Measurements from ENCODE around the gene HSF2BP. TPM values are rescaled to one million over a fixed set of nuclear protein-coding genes. Genes with fewer than 3 reads are reported as not detected.
"Not testable (repeated sequence)": the region's sequence is repeated elsewhere in the genome, so short reads cannot be mapped to it uniquely, and the experiment has no call there.

Gene HSF2BP
- total RNA-seq, 2 experiments from 2014 or later = 1.5 TPM

- CTCF ChIA-PET = no interaction called here
- Mint-ChIP-seq H3K9me3 (no peaks in the 10 kb centered on the region), H3K4me3 (no peak overlapping the region), H3K36me3 (ENCODE audit: low read depth) (peaks cover 51% of the 10 kb centered on the region), H3K4me1 (ENCODE audit: low read depth) (no peaks in the 10 kb centered on the region), H3K27ac (no peak overlapping the region), H3K27me3 (no peaks in the 10 kb centered on the region)
- no peak for ATAC-seq
- DNase-seq = no peak
- intact Hi-C loops (cut with micrococcal nuclease) = no loop called here
- TF ChIP-seq, protein P1, sequence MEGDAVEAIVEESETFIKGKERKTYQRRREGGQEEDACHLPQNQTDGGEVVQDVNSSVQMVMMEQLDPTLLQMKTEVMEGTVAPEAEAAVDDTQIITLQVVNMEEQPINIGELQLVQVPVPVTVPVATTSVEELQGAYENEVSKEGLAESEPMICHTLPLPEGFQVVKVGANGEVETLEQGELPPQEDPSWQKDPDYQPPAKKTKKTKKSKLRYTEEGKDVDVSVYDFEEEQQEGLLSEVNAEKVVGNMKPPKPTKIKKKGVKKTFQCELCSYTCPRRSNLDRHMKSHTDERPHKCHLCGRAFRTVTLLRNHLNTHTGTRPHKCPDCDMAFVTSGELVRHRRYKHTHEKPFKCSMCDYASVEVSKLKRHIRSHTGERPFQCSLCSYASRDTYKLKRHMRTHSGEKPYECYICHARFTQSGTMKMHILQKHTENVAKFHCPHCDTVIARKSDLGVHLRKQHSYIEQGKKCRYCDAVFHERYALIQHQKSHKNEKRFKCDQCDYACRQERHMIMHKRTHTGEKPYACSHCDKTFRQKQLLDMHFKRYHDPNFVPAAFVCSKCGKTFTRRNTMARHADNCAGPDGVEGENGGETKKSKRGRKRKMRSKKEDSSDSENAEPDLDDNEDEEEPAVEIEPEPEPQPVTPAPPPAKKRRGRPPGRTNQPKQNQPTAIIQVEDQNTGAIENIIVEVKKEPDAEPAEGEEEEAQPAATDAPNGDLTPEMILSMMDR (IDR thresholded peaks at IDR 0.05) = no peak
- POLR2A ChIA-PET = interaction anchor here (0.7 to 0.9 kb wide), 2 partner anchors 12 to 13 kb away, joined by 3 read pairs; no protein-coding TSS in a partner anchor
These were observed 28.5 kb upstream of the HSF2BP start for GRCh38 chr21:43687566-43688399.

DNA sequence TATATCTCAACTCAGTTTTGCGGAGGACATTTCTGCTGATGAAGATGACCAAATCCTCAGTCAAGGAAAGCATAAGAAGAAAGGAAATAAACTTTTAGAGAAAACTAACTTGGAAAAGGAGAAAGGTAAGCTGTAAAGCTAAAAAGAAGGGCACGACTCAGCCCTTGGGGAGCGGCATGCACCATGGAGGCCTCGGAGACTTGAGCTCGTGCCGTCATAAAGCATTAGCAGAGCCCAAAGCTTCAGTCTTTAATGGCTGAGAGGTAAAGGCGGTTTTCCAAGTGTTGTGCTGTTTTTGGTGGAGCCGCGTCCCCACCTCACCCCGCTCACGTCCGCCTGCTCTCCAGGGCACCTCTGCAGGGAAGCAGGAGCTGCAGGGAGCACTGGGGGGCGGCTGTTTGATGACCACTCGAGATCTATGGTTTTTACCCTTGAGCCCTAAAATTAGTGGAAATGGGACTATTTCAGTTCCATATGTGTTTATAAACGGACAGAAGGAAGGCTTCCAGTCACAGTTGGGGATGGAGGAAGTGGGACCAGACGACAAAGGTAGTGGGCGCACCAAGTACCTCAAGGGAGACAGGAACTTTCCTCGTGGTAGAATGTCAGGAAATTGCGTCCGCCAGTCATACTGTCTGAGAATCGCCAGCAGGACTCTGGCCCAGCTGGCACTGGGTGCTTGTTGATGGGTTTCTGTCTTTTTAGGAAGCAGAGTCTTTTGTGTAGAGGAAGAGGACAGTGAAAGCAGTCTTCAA is 27.7 kb upstream of the HSF2BP start:
- TF ChIP-seq, protein P1 (IDR thresholded peaks at IDR 0.05) = no peak
- no peak for DNase-seq
- POLR2A ChIA-PET = interaction anchor here (0.9 kb wide), 1 partner anchor 12 kb away, joined by 3 read pairs; no protein-coding TSS in a partner anchor
- intact Hi-C loops (cut with micrococcal nuclease) = no loop called here
- CTCF ChIA-PET = no interaction called here
- H3K4me1 Mint-ChIP-seq (ENCODE audit: low read depth) = no peaks in the 10 kb centered on the region
- no peaks in the 10 kb centered on the region for H3K27me3 Mint-ChIP-seq
- peaks cover 52% of the 10 kb centered on the region for H3K36me3 Mint-ChIP-seq (ENCODE audit: low read depth)
- no peaks in the 10 kb centered on the region for H3K9me3 Mint-ChIP-seq
- H3K27ac Mint-ChIP-seq = no peak overlapping the region
- H3K4me3 Mint-ChIP-seq = no peak overlapping the region
- ATAC-seq = no peak

DNA sequence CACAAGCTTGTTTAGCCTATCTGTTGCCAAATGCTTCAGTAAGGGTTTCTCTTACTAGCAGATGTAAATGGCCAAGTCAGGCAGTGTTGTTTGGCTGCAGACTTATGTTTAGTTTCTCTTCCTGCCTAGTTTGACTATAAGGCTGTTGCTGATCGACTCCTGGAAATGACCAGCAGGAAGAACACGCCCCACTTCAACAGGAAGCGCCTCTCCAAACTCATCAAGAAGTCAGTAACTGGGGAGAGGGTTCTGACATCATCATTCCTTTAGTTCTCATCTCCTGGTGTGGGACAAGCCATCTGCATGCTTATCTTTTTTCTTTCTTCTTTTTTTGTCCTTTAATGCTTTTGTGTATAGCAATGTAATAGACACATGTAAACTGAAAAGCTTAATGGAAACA is 25.1 kb upstream of the HSF2BP start:
- Mint-ChIP-seq H3K4me3 (no peak overlapping the region), H3K9me3 (no peaks in the 10 kb centered on the region), H3K36me3 (ENCODE audit: low read depth) (peaks cover 51% of the 10 kb centered on the region), H3K4me1 (ENCODE audit: low read depth) (no peaks in the 10 kb centered on the region), H3K27ac (no peak overlapping the region), H3K27me3 (no peaks in the 10 kb centered on the region)
- POLR2A ChIA-PET = interaction anchor here (0.5 kb wide), 1 partner anchor 33 kb away, joined by 3 read pairs; no protein-coding TSS in a partner anchor
- ATAC-seq = no peak
- DNase-seq = no peak
- CTCF ChIA-PET = no interaction called here
- intact Hi-C loops (cut with micrococcal nuclease) = no loop called here
- TF ChIP-seq, protein P1 (IDR thresholded peaks at IDR 0.05) = no peak

DNA sequence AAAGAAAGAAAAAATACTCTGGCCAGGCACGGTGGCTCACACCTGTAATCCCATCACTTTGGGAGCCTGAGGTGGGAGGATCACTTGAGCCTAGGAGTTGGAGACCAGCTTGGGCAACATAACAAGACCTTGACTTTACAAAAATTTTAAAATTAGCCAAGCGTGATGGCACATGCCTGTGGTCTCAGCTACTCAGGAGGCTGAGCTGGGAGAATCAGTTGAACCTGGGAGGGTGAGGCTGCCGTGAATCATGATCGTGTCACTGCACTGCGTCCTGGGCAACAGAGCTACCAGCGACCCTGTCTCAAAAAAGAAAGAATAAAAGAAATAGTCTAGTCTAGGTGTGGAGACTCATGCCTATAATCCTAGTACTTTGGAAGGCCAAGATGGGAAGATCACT is 22.4 kb upstream of the HSF2BP start:
- TF ChIP-seq, protein P1 (IDR thresholded peaks at IDR 0.05) = no peak
- no peak overlapping the region for H3K4me3 Mint-ChIP-seq
- POLR2A ChIA-PET = no interaction called here
- DNase-seq (no peak), ATAC-seq (no peak)
- intact Hi-C loops (cut with micrococcal nuclease) = no loop called here
- peaks cover 64% of the 10 kb centered on the region for H3K36me3 Mint-ChIP-seq (ENCODE audit: low read depth)
- H3K4me1 Mint-ChIP-seq (ENCODE audit: low read depth) = peaks cover 4% of the 10 kb centered on the region
- H3K27me3 Mint-ChIP-seq = no peaks in the 10 kb centered on the region
- H3K9me3 Mint-ChIP-seq = no peaks in the 10 kb centered on the region
- CTCF ChIA-PET = no interaction called here
- H3K27ac Mint-ChIP-seq = no peak overlapping the region

GRCh38 chr21:43680421-43680820 is 21.1 kb upstream of the HSF2BP start:
- peaks cover 61% of the 10 kb centered on the region for H3K36me3 Mint-ChIP-seq (ENCODE audit: low read depth)
- CTCF ChIA-PET, ATAC-seq: not testable (repeated sequence)

More at GRCh38 chr21:43680421-43680820, 21.1 kb upstream of the HSF2BP start:
- DNase-seq; H3K9me3 Mint-ChIP-seq; intact Hi-C loops (cut with micrococcal nuclease); H3K27me3 Mint-ChIP-seq; H3K4me1 Mint-ChIP-seq (ENCODE audit: low read depth); H3K27ac Mint-ChIP-seq; H3K4me3 Mint-ChIP-seq: not testable (repeated sequence)
- POLR2A ChIA-PET = interaction anchor here (1.0 kb wide), 1 partner anchor 9 kb away, joined by 4 read pairs; no protein-coding TSS in a partner anchor

Measured in activated CD8-positive, alpha-beta T cell treated with anti-CD3 and anti-CD28 coated beads for 36 hours (primary cell).